HG02763 (cell line): ENCODE results near the gene LSM14B.
A peak's percentile ranks its signal among the peaks of the same experiment; 100 is the strongest.
"Not testable (repeated sequence)": the region's sequence is repeated elsewhere in the genome, so short reads cannot be mapped to it uniquely, and the experiment has no call there.

Source experiments
- ATAC-seq: cut with Tn5 transposase; IDR thresholded peaks from one replicate; pipeline ENCODE4 v1.9.1; 2021; ENCODE audit warnings: mild to moderate bottlenecking, moderate library complexity; ENCODE audit not compliant: unreplicated experiment

Gene LSM14B

DNA sequence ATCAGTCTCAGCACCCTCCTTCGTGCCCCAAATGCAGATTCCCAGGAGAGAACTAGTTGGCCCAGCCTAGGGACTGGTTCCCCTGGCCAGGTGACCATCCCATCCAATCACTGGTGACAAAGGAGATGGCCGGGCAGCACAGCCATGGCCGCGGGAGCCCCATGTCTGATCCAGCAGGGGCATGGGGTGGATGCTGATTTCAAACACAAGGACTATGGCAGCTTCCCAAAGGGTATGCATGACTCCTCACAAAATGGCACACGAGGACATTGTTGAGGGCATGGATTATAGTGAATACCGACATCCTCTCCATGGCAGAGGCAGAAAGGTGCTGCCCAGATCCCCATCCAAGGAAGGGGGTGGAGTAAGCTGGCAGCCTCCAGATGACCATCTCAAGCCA is 9.9 kb upstream of the LSM14B start:
- ATAC-seq = no peak

DNA sequence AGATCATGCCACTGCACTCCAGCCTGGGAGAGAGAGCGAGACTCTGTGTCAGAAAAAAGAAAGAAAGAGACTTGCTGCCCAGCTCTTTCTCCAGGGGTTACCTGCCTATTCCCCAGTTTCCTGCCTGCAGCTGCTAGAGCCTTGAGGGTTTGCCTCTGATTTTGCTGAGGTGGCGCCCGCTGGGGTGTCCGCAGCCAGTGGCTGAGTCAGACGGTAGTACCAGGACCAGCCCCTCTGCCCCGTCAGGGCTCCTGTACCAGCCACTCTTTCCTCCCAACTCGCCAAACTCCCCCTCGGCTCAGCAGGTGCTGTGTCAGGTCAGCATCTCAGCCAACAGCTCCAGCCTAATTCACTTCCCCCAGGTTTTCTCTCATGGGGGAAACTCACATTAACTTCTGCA is 7.4 kb upstream of the LSM14B start:
- ATAC-seq = no peak

DNA sequence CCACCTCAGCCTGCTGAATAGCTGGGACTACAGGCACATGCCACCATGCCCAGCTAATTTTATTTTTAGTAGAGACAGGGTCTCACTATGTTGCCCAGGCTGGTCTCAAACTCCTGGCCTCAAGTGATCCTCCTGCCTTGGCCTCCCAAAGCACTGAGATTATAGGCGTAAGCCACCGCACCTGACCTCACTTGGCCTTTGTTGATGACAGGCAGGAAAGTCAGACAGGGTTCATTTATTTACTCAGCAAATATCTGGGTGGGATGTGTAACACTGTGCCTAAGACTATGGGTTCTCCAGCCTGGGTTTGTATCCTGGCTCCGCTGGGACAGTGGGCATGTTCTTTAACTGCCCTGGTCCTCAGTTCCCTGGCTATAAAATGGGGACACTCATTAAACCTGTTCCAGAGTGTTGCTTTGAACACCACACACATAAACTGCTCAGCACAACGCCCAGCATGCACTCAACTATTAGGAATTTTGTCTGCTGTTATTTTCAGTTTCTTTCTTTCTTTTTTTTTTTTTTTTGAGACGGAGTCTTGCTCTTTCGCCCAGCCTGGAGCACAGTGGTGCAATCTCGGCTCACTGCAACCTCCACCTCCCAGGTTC is 6.4 kb upstream of the LSM14B start:
- not testable (repeated sequence) for ATAC-seq

DNA sequence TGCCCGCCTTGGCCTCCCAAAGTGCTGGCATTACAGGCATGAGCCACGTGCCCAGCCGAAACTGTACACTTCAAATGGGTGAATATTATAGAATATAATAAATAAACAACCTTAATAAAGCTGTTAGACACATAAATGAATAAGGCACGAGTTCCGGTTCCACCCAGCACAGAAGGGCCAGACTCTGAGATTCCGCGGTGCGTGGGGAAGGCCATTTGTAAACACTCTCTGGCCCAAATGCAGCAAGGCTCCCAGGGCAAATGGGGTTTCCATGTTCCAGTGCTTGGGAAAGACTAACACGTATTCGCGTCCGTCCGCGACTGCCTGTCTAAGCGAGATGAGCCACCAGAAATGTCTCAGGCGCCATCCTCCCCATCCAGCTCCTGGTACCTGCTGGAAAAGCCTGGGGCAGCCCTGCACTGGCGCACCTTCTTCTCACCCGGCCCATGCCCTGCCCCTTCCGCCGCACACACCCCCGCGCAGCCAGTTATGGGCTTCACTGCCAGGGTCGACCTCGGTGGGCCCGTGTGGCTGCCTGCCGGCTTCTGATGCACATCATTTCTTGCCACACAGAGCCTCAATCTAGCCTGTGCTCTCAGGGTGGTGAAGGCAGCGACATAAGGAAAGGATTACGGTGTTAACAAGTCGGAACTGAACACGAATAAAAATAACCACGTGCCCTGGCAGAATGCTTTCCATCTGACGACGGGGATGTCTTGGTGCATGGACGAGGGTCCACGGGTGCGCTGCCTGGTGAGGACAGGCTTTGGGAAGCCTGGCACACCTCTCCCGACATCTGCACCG is 5.5 kb upstream of the LSM14B start:
- ATAC-seq = no peak

DNA sequence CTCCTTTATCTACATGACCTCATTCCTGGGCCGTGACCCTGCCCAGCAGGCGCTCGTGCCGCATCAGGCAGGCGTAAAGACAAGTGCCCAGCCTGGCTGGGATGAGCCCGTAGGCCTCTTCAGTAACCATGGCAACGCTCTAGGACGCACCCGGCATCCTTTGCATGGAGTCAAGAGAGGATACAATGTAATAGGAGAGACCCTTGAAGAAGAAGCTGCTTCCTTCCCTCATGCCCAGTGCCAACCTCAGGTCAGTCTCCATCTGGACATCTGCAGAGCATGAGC is 5.0 kb upstream of the LSM14B start:
- no peak for ATAC-seq

DNA sequence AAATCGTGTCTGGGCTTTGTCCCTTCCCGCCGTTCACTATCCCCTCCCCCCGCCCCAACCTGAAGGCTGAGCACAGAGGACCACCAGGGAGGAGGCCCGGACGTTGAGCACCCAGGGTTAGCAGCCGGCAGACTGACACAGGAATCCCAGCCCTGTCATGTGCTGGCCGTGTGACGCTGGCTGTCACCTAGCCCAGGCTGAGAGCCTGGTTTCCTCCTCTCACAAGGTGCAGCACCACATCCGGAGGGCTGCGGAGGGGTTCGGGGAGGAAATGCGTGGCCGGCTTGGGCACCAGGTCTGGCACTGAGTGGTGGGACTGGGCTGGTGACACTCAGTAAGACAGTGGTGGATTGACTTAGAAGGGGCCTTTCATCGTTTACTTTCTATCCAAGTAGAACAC is 4.6 kb upstream of the LSM14B start:
- ATAC-seq = no peak

DNA sequence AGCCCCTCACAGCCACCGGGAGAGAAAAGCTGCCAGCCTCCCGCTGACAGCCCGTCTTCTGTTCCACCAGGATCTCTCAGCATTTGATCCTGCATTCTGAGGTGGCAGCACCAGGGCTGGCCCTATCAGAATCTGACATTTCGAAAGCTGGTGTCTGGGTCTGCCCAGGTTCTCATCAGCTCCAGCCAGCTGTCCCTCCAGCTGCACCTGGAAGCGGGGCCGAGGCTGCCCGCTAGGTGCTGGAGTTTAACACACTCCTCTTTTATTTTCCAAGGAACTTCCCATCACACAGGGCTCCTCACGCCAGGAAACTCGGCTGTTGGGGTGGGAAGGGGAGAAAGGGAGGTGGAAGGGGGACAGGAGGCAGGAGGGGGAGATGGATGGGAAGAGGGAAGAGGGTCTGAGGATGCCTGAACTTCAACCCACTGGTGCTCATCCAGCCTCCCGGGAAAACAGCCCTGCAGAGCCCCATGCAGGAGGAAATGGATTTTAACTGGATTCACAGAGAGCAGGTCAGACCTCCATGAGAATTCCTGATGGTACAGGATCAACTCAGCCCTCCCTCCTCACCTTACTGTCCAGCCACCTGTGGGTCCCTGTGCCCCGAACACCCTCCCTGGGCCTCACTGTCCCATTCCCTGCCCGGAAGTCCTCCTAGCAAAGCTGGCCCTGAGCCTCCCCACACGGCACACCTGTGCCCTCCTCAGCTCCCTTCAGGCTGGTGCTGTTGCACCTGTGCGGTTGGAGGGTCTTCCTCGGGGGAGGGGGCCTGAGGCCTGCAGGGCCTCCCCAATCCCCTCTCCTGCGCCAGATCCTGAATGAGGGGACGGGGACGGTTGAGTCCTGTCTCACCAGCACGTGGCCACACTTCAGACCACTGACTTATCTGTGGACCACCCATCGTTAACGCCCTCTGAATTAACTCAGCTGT is 3.9 kb upstream of the LSM14B start:
- ATAC-seq = no peak

DNA sequence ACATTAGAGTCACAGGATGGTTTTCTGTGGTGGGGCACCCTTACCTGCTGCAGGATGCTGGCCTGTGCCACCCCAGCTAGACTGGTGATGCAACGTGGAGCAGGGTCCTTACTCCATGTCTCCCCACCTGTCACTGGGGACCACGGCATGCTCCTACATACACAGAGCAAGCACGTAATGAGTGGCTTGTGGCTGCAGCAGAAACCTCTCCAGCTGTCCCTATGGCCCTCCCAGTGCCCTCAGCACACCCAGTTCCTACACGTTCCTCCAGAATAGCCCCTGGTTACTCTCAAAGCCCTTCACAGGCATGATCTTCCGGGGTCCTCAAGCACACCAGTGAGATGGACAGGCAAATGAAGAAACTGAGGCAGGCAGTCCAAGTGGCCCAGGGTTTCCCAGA is 3.2 kb upstream of the LSM14B start:
- no peak for ATAC-seq

DNA sequence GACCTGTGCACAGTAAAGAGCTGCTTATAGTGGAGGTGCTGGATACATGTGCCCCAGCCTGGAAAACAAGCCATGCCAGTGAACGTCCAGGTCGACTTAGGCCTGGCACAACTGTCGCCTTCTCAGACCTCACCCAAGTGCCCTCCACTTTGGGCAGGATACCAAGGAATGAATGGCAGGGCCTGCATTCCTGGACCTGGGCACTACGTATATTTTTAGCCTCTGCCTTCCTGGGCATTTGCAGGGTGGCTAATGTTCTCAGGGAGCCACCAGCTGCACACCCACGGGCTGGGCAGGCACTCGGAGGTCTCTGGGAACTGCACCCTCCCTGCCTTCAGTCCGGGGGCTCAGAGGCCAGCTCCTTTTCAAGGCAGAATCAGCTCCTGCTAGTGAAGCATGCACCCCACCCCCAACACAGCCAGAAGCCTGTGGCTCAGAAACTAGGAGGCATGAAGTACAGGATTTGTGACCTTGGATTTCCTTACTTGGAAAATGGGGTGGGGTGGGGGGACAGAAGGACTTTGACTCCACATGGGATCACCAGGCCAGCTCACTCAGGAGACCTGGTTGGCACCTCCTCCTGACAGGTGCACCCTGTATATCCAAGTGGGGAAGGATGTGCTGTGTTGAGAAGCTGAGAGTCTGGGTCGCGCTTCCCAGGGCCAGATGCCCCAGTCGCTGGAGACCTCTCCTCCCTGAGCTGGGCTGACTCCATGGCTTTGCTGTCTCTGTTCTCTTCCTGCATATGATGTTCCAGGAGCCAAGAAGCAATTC is 2.5 kb upstream of the LSM14B start:
- ATAC-seq = no peak

DNA sequence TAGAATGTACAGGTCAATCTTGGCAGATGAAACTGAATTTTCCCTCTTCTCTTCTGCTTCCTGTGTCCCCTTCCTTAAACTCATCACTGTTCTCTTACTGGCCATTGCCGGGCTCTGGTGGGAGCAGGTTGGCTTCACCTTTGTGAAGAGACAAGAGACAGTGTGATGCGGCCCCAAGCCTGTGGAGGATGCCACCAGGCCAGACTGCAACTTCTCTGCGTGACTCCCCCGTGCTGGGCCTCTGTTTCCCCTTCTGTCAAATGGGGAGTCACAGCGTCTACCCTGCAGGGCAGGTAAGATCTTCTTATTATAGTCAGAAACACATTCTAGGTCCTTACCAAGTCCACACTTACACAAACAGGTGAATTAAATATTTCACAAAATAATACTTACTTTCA is 1.9 kb upstream of the LSM14B start:
- ATAC-seq = no peak

DNA sequence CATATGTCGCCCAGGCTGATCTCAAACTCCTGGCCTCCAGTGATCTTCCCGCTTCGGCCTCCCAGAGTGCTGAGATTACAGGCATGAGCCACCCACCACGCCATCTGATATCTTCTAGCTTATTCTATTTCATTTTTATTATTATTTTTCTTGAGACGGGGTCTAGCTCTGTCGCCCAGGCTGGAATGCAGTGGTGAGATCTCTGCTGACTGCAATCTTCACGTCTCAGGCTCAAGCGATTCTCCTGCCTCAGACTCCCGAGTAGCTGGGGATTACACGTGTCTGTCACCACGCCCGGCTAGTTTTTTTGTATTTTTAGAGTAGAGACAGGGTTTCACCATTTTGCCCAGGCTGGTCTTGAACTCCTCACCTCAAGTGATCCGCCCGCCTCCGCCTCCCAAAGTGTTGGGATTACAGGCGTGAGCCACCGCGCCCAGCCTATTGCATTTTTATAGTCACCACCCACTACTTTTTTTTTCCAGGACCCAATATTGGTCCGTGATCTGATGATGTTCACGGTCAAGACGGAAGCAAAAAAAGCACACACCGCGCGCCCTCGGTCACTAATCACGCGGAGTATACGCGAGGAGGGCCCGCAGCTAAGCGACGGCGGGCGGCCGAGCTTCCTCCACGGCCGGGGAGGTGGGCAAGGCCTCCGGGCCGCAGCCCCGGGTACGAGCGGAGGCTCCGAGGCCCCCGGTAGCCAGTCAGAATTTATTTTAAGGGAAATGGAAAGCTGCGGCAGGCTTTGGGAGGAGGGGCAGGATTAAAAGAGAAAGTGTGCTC is 1.1 kb upstream of the LSM14B start:
- peak; percentile 2 for ATAC-seq

DNA sequence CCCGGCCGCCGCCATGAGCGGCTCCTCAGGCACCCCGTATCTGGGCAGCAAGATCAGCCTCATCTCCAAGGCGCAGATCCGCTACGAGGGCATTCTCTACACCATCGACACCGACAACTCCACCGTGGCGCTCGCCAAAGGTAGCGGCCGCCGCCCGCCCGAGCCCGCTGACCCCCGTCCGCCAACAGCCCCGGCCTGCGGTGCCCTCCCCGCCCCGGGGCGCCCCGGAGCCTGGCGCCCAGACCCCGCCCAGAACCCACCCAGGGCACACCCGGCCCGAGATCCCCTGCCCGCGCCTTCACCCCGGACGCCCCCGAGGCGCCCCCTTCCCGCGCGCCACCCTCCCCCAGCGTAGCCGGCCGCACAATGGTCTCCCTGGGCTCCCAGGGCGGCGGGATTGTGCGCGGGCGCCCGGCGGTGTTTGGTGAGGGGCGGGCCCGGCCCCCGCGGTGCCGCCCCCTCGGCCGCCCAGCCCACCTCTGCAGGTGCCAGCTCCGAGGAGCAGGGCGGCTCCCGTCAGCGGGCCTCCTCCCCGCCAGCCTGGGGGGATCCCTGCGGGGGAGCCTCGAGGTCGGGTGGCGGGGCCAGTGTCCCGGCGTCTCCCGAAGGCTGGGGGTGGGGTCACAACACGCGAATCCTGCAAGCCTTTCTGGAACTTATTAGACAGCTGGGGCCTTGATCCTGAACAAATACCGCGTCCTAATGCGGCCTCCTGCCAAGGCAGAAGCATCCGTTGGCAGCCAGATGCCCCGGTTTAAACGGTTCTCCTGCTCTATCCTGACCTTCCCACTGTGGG is 577 bp downstream of the LSM14B start:
- peak; percentile 12 for ATAC-seq

DNA sequence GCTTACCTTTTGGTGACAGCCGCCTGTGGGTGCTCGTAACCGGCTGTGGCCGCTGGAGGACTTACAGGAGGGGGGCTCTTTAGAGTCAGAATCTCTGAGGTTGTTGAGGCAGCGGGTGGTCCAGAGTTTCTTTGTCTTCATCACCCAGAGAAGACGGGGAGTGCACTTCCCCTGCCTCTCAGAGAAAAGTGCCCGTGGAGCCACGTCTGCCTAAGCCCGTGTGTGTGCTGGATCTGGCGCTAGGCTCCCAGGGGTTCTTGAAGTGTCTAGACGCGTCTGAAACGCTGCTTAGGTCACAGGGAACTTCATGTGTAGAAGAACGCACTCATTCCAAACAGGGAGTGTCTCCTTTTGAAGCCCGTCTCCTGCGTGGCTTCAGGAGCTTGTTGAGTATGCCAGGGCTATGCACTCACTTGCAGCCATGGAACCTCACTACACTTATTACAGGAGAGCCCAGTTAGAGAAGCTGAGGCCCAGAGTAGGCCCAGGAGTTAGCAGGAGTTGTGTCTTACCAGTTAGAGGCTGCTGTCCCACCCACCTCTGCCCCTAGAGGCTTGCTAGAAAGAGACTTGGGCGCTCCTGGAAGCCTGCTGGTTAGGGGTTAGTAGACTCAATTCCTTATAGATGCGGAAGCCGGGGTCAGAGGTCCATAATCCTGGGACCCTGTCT is 1.3 kb downstream of the LSM14B start:
- ATAC-seq = no peak

DNA sequence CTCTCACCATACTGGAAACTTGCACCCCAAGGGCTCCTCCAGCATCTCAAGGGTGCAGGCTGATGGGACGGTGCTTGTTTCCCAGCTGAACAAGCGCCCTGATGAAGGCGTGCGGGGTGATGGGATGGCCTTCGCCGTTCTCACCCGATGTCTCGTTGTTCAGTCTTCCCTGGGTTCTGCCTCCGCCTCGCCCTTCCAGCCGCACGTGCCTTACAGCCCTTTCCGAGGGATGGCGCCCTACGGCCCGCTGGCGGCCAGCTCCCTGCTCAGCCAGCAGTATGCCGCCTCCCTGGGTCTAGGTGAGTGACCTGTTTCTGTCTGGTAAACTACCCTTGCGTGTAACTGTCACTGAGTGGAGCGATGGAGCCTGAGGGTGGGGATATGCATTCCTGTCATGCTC is 3.9 kb downstream of the LSM14B start:
- ATAC-seq = no peak

DNA sequence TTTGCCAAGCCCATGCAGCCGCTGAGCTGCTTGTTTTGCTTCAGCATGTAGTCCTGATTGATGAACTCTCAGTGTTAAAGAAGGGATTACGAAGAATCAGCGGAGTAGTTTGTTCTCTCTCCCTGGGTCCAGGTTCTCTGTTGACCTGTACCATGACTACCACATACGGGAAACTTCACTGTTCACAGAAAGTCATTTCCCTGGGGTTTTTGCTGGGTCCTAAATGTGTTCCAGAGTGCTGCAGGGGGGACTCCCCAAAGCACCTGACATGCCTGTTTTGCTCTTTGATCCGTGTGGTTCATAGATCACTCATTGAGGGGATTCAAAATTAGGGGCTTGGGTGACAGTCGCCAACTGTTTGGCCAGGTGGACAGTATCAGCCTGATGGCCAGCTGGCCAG is 5.5 kb downstream of the LSM14B start:
- ATAC-seq = no peak

DNA sequence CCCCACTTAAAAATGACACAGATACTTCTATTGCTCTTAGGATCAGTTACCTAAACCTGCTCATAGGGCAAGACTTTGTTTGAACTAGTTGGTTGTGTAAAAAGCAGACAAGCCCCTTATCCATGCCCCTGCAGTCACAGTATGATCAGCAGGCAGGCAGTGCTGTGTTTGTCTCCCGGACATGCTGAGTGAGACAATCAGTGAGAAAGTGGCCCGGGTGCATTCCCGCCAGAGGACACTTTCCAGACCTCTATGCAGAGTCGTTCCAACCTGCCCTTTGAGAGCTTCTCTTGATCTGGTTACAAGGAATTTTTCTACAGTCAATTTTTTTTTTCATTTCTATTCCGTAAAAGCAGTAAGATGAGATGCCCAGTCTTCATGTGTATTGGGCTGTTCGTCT is 6.2 kb downstream of the LSM14B start:
- ATAC-seq = no peak

DNA sequence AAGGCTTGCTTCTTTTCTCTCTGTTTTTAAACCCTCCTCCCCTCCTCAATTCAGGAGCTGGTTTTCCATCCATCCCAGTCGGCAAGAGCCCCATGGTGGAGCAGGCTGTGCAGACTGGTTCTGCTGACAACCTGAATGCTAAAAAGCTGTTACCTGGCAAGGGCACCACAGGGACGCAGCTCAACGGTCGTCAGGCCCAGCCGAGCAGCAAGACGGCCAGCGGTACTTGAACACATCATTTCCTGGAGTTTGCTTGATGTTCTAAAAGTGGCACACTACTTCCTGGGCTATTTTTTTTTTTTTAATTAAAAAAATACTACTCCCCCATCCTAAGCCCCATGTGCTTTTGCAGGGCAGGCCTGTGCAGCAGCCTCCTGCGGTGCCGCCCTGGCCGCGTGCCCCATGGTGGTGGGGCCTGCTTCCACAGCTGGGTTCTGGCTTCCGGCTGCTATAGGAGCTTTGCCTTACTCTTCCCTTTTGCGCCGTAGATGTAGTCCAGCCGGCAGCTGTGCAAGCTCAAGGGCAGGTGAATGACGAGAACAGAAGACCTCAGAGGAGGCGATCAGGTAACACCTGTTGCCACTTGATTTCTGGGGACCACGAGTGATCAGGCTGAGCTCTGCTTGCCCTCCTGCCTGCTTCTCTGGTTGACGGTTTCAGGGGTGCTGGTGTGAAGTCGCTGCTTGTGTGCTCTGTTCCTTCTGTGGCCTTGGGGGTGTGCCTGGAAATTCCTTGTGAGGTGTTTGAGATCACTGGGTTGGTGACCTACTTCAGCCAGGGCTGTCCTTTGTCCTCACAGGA is 7.7 kb downstream of the LSM14B start:
- ATAC-seq = no peak
